HG03457 (cell line): ENCODE data around the gene PTMA.
"Not testable (repeated sequence)": the region's sequence is repeated elsewhere in the genome, so short reads cannot be mapped to it uniquely, and the experiment has no call there.

Experiments
- ATAC-seq: cut with Tn5 transposase; IDR thresholded peaks from one replicate; pipeline ENCODE4 v1.9.1; 2021; ENCODE audit warnings: moderate number of reproducible peaks; ENCODE audit not compliant: unreplicated experiment

Gene PTMA, protein sequence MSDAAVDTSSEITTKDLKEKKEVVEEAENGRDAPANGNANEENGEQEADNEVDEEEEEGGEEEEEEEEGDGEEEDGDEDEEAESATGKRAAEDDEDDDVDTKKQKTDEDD

DNA sequence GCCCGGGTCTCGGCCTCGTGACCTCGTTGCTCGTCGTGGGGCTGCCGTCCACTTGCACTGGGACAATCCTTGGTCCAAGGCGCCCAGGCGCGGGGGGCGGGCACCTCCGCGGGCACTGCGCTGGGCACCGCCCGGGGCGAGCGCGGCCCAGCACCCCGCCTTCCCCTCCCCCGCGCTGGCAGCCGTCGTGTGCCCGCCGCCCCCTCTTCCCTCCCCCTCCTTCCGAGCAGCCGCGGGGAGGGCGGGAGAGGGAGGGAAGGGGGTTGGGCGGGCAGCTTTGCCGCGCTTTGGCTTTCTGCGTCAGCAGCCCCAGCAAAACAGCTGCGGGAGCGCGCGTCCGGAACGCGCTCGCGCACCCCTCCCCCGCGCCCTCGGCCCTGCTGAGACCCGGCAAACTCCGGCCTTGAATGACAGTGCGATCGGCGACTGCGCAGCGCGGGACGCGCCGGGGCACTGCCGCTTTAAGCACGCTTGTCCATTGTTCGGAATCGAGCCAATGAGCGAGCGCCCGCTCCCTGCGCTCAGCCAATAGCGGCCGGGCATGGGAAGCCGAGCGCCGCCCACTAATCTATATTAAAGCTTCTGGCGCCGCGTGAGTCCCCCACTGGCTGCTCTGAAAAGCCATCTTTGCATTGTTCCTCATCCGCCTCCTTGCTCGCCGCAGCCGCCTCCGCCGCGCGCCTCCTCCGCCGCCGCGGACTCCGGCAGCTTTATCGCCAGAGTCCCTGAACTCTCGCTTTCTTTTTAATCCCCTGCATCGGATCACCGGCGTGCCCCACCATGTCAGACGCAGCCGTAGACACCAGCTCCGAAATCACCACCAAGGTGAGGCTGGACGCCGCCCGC lies at the start of gene PTMA:
Gene PTMA, plus strand, starts transcription at position 599 of the 846 bp plus-strand sequence. Its CDS starts 182 bp downstream, at position 781.
- peak; percentile 58 for ATAC-seq

DNA sequence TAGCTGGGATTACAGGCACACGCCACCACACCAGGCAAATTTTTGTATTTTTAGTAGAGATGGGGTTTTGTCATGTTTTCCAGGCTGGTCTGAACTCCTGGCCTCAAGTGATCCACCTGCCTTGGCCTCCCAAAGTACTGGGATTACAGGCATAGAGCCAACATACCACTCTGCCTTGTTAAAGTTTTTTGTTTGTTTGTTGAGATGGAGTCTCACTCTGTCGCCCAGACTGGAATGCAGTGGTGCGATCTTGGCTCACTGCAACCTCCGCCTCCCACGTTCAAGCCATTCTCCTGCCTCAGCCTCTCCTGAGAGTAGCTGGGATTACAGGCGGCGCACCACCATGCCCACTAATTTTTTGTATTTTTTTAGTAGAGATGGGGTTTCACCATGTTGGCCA lies 48.3 kb upstream of the PTMA start:
- not testable (repeated sequence) for ATAC-seq

DNA sequence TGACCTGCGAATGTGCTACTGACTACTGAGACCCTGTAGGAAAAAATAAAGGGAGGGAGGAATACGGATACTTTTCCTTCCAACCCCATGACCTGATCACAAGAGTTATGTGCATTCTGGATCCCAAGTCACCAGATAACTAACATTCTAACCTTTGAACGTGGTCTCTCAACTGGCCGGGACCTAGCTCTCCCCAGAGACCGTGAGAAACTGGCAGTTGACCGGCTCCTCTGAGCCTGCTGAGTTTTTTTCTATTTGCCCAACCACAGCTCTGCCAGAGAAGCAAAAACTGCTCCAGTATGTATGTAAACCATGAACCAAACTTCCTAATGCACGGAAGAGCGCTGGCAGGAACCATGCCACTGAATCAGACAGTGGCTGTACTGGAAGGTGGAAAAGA lies 47.5 kb upstream of the PTMA start:
- ATAC-seq = no peak

DNA sequence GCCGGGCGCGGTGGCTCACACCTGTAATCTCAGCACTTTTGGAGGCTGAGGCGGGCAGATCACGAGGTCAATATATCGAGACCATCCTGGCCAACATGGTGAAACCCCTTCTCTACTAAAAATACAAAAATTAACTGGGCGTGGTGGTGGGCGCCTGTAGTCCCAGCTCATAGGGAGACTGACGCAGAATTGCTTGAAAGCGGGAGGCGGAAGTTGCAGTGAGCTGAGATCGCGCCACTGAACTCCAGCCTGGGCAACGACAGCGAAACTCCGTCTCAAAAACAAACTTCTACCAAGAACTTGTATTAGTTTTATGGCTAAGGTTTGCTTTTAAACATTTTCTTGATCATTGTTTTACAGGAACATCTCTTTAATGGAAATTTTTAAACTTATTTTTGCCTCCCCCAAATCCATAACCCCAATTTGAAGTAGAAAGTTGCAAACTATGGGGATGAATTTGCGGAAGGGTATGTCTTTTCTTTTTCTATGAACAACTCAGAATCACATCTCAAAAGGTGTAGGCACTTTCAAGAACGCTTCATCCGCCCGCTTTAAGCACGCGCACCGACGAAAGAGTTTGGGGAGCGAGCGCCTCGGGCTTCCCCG lies 46.8 kb upstream of the PTMA start:
- no peak for ATAC-seq

DNA sequence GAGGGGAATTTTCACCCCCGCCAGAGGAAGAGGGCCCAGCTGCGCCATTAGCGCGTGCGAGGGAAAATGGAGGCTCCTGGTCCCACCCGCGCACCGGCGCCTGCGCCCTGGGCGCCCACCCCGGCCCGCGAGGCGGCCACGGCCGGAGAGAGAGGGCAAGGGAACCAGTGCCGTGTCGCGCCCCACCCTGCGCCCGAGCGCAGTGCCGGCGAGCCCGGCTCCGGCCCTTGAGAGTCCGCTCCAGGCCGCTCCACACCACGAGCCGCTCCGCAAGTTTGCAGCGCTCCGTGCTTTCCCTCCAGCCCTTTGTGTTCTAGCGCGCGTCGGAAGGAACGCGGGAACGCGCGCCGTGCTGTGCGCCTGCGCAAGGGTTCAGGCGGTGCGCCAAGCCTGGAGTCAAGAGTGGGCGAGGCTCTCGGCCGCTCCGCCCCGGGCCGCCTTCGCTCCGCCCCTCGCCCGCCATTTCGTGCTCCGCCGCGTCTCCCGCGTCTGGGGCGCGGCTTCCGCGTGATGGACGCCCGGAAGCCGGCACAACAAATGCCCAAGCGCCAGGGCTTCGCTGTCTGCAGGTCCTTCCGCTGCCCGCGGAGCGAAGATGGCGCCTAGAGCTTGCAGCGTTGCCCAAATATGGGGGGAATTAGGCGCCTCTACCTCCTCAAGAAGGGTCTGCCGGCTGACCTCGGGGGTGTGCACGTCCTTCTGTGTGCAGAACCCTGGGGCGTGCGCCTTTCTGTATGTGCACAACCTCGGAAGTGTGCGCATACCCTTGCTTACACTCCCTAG lies 46.1 kb upstream of the PTMA start:
- peak; percentile 45 for ATAC-seq

DNA sequence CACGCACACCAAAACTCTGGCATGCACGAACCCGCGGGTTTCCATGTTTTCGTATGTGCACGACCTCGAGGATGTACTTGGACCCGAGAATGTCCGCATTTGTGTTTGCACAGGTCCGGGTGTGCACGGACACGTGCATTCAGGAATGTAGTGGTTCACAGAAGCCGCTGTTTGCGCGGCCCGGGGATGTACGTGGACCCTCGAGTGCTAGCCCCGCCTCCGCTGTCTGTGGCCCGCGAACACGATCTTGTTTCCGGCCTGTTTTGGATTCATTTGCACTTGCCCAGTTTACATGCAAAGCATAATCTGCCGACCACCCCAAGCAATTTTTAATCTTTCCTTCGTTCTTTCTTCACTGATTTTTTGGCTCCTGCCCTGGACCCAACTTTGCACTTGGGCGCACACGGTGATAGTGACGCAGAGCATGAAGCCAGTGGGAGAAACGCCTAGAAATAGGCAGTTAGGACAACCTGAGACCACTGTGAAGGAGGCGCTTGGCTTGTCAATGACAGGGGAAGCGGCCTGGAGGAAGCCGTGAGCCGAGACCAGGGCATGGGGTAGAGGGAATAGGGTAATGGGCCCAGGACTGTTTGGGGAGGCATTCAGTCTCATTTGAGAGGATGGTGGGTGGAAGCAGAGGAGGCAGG lies 45.4 kb upstream of the PTMA start:
- no peak for ATAC-seq

DNA sequence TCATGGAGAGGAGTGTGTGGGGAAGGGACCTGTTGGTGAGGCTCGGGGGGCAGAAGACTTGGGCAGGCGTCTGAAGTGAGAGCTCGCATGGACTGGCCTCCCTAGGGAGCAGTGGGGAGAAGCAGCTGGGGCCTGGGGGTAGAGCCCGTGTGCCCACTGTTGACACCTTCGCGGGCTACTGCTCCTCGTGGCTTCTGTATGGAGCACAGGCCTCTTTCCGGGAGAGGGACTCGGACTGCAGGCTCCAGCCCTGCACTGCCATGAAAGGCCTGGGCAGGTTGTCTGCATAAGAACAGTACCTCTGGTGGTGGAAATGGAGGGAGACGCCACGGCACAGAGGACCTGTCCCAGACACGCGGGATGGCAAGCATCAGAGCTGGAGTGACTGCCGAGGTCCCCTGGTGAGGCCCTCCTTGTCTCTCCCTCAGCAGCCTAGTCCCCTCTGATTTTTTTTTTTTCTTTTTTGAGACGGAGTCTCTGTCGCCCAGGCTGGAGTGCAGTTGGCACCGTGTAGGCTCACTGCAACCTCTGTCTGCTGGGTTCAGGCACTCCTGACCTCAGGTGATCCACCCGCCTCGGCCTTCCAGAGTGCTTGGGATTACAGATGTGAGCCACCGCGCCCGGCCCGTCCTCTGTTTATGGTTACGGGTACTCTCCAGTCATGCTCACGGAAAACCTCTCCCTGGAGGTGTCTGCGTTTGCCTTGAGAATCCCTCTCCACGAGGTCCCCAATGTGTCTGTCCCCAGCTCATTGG lies 44.7 kb upstream of the PTMA start:
- no peak for ATAC-seq

DNA sequence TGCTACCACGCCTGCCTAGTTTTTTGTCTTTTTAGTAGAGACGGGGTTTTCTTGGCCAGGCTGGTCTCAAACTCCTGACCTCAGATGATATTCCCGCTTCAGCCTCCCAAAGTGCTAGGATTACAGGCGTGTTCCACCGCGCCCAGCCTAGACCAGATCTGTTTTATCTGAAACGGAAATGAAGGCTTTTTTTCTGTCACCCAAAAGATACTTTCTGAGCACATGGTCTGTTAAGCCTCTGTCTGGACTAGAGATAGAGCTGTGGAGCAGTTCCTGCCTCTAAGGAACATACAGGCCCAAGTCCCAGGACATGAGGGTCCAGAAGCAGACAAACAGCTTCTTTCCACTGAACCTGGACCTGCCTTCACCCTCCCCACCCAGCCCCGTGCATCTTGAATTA lies 43.6 kb upstream of the PTMA start:
- no peak for ATAC-seq

DNA sequence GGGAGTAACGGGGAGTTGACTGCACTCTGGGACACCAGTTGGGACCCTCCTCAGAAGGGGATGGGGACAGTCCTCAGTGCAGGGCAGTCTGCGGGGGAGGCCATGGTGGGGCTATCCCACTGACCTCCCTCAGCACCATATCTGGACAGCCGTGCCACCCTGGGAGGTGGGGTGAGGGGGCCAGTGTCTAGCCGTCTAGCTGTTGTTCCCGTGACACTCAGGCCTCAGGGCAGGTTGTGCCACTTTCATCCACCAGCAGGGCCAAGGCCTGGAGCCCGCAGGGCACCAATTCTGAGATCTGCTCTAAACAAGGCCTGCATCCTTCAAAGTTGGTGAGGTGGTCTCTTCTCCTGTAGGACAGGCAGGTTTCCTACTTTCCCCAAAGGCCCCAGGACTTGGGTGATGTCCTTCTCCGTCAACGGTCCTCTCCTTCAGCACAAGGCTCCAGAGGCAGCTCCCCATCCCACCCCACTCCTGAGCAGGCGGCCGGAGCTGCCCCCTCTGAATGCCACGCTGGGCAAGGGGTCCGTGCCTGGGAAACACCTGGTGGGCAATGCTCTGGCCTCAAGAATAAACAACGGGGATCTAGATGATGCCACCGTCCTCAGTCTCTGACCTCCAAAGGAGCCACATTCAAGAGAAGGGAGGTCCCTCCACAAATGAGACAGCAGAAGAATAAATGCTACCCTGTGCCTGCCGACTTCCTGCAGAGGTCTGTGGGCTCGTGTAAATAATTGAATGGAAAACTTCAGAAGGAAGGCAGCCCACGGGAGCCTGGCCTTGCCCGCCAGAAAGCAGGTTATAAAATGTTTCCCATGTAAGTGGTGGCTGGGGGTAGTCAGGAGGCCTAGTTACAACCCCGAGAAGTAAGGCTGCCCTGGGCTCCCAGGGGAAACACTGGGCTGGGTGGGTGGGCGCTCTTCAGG lies 42.8 kb upstream of the PTMA start:
- no peak for ATAC-seq

DNA sequence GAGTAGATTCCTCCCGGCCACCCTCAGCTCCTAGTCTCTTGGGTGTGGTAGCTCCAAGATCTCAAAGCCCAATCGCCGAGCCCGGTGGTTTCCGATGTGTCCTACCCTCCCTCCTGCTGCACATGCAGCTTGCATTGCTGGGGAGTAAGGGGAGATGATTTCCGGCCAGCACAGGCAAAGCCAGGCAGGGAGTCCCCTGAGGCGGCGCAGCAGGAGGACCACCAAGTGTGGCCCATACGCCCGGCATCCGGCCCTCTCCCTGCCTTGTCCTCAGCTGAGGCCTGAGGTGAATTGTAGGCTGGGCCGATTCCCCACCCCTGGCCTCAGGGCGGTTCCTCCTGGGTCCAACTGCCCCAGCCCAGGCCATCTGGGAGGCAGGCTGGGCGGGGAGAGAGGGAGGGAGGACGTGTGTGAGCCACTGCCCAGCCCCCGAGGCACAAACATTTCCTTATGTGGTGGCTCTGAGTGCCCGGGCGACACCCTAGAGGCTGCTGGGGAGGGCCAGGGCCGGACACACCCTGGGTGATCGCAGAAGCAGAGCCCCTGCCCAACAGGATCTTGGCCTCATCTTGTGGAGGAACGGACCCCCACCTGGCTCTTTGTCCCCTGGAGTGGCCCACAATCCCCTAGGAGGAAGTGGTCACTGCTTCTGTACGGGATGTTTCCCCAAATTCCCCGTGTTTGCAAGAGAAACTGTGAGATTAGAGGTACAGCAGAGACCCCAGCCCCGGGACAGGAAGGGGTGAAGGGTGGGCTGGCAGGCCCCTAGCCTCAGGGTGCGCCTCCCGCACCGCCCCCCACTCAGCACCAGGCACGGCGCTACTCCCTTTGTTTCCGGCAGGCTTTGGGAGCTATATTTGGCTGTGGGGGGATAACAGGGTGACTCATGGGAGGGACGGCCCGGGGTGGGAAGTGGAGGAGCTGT lies 41.9 kb upstream of the PTMA start:
- peak; percentile 34 for ATAC-seq

DNA sequence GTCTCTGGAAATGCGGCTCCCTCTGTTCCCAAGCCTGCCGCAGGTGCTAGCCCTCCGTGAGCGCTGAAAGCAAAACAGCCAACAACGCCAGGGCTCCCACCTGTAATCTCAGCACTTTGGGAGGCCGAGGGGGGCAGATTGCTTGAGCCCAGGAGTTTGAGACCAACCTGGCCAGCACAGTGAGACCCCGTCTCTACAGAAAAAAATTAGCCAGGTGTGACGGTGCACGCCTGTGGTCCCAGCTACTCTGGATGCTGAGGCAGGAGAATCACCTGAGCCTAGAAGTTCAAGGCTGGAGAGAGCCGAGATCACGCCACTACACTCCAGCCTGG lies 41.3 kb upstream of the PTMA start:
- no peak for ATAC-seq

DNA sequence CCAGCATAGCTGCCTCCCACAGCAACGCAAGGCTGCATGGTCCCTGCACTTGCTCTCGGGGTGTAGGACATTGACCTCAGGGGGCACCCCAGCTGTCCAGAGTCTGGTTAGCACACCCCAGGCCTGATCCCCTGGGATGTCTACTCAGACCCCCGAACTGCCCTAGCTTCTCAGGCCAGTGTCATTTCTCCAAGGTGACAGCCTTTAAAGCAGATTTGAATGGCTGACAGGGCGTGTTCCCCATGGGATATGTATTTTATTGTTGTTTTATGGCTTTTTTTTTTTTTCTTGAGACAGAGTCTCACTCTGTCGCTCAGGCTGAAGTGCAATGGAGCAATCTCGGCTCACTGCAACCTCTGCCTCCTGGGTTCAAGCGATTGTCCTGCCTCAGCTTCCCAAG lies 40.8 kb upstream of the PTMA start:
- no peak for ATAC-seq

DNA sequence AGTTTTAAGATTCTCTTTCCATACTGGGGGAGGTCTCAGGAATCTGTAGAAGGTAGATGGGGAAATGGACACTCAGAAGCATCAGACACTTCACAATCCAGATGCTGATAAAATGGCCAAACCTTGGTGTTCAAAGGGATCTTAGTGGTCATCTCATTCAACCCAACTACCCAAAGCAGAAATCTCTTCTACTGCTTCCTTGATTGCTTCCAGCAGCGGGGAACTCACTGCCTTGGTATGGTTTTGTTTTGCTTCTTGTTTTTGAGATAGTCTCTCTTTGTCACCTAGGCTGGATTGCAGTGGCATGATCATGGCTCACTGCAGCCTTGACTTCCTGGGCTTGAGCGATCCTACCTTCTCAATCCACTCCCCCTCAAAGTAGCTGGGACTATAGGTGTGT lies 39.3 kb upstream of the PTMA start:
- ATAC-seq = no peak

DNA sequence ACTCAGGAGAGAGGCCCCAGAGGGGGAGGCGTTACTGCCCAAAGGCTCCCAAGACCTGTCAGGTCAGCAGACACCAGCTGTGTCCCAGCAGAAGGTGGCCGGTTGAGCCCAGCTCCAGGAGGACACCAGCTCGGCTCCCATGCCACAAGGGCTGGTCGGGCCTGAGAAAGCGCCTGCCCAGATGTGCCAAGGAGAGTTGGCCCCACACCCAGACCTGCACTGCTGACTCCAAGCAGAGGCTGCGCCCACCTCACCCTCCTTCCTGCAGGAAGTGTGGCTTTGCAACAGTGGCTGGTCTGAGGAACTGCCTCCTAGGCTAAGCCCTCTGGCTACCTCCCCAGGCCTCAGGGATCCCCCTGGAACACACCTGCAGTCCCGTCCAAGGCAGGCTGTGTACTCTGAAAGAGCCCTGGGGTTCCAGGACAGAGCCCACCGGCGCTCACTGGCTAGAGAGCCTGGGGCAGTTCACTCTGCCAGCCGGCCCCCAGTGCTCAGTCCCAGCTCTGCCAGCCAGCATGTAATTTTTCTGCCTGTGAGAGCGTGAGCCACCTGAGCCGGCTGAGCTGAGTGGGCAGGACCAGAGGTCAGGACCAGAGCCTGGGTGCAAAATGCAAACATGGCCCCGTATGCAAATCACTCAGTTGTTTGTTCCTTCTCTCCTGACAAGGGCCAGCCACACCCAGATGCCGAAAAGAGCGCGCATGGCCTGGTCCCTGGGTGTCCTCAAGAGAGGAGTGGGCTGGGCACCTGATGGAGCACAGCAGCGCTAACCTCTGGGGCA lies 36.9 kb upstream of the PTMA start:
- ATAC-seq = no peak

DNA sequence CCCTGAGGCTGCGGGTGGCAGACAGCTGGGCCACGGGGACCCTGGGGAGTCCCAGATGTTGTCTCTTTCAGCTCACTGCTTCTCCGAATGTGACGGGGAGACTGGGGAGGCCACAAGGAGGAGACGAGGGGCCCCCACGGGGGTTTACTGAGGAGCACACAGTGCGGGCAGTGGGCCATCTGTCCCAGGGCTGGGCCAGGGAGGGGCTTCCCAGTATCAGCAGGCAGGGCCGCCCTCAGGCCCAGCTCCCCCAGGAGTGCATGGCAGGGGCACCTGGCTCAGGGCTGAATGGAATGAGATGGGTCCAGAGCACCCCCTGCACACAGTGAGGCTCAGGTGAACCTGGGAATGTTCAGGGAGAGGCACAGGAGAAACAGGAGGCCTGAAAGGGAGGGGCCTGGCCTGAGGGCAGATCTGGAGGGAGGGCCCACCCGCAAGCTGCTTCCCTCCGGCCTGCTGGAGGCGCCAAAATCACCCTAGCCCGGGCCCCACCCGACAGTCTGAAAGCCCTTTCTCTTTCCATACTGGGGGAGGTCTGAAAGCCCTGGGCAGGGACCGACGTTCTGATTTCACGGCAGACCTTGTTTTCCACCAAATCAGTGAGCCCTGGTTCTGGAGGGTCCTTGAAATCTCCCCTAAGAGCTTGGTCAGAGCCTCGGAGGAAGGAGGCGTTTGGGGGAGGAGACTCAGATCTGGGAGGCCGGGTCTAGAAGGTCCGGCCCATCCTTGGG lies 35.5 kb upstream of the PTMA start:
- peak; percentile 44 for ATAC-seq

DNA sequence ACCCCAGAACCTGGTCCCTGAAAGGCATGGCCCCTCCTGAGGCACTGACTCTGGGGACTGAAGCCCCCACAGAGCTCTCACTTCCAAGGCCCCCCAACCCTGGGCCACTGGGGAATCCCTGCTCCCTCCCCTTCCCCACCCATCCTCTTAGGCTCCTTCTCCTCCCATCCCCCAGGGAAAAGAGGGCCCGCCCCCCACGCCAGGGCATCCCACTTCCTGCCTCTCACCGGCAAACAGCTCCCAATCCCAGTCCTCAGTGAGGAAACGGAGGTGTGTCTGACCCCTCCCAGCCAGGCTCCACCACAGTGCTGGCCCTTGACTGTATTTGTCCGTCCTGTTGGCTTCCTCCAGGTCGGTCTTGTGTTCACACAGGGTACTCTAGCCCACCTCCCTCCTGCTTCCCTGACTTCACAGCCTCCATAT lies 35.0 kb upstream of the PTMA start:
- ATAC-seq = no peak
